HG03108 (cell line): ENCODE data around the gene ATG13.
"Not testable (repeated sequence)": the region's sequence is repeated elsewhere in the genome, so short reads cannot be mapped to it uniquely, and the experiment has no call there.

ENCODE experiments used
- ATAC-seq: cut with Tn5 transposase; IDR thresholded peaks from one replicate; pipeline ENCODE4 v1.9.1; 2021; ENCODE audit warnings: moderate library complexity; ENCODE audit not compliant: unreplicated experiment

ATG13 gene

GRCh38 chr11:46694607-46695006, 77.3 kb downstream of the ATG13 start:
- ATAC-seq, result no peak

- no peak for ATAC-seq
Measured at GRCh38 chr11:46695345-46696211, 78.2 kb downstream of the ATG13 start.

GRCh38 chr11:46696212-46696558, 78.8 kb downstream of the ATG13 start:
- ATAC-seq, result no peak

- ATAC-seq, result no peak
Measured at GRCh38 chr11:46697303-46697702, 80.0 kb downstream of the ATG13 start.

- ATAC-seq, result no peak
Measured at GRCh38 chr11:46697723-46698122, 80.4 kb downstream of the ATG13 start.

GRCh38 chr11:46698597-46698996, 81.2 kb downstream of the ATG13 start:
- ATAC-seq, result no peak

- ATAC-seq, result peak; percentile 91
Measured at GRCh38 chr11:46700241-46701077, 83.1 kb downstream of the ATG13 start, which contains the start of the genes ARHGAP1 and ZNF408. ARHGAP1 (minus strand) TSS chr11:46700619; CDS start chr11:46696107, 4,512 bp downstream. ZNF408 (plus strand) TSS chr11:46701031; CDS start chr11:46701048, 17 bp downstream.

- no peak for ATAC-seq
Measured at GRCh38 chr11:46701078-46701654, 83.8 kb downstream of the ATG13 start.

- ATAC-seq, result no peak
Measured at GRCh38 chr11:46705070-46705688, 87.8 kb downstream of the ATG13 start.

- no peak for ATAC-seq
Measured at GRCh38 chr11:46706886-46707285, 89.5 kb downstream of the ATG13 start.

- not testable (repeated sequence) for ATAC-seq
Measured at GRCh38 chr11:46709351-46709750, 92.0 kb downstream of the ATG13 start.

- ATAC-seq, result no peak
Measured at GRCh38 chr11:46710821-46711269, 93.5 kb downstream of the ATG13 start.

GRCh38 chr11:46711303-46711702, 94.0 kb downstream of the ATG13 start:
- ATAC-seq, result no peak

- ATAC-seq, result no peak
Measured at GRCh38 chr11:46712874-46713576, 95.7 kb downstream of the ATG13 start.

GRCh38 chr11:46717825-46718154, 100.4 kb downstream of the ATG13 start:
- ATAC-seq, result not testable (repeated sequence)

GRCh38 chr11:46718155-46719019, 101.0 kb downstream of the ATG13 start:
- no peak for ATAC-seq

- ATAC-seq, result no peak
Measured at GRCh38 chr11:46719048-46719542, 101.7 kb downstream of the ATG13 start, which contains the start of gene F2. F2 (plus strand) TSS chr11:46719213; CDS start chr11:46719236, 23 bp downstream.

GRCh38 chr11:46719543-46720218, 102.3 kb downstream of the ATG13 start:
- ATAC-seq, result no peak

GRCh38 chr11:46721286-46721685, 103.9 kb downstream of the ATG13 start:
- ATAC-seq, result no peak
